ENCODE data around the gene TIMM17A.

The TIMM17A gene

DNA sequence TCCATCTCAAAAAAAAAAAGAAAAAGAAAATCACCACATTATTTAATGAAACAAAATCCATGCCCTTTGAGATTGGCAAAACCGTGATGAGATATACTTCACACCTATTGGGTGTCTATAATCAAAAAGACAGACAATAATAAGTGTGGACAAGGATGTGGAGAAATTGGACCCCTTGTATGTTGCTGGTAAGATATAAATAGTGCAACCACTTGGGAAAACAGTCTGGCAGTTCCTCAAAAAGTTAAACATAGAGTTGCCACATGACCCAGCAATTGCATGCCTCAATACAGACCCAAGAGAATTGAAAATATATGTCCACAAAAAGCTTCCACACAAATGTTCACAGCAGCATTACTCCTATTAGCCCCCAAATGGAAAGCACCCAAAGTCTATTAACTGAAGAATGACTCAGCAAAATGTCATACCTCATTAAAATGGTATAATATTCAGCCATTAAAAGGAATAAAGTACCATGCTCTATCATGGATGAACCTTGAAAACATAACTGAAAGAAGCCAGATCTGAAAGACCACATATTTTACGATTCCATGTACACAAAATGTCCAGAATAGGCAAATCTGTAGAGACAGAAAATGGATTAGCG lies 33.2 kb upstream of the TIMM17A start:
- Histone ChIP-seq H3K4me3 (ENCODE audit: extremely low read depth, insufficient read depth, low read length, poor library complexity, severe bottlenecking) (no peak overlapping the region), H3K9me3 (ENCODE audit: control insufficient read depth, low read length) (no peaks in the 10 kb centered on the region), H3K4me1 (ENCODE audit: control insufficient read depth, insufficient read depth, low read length, poor library complexity, severe bottlenecking) (peaks cover 10% of the 10 kb centered on the region), H3K36me3 (ENCODE audit: control insufficient read depth, insufficient read depth, low read length) (no peaks in the 10 kb centered on the region), H3K27ac (ENCODE audit: low read depth, low read length, severe bottlenecking) (no peak overlapping the region)
- 67 to 100% methylated on average over 1 of the region's 3 CpGs for WGBS, 2 experiments (ENCODE audit: insufficient coverage in 2 of 2)

DNA sequence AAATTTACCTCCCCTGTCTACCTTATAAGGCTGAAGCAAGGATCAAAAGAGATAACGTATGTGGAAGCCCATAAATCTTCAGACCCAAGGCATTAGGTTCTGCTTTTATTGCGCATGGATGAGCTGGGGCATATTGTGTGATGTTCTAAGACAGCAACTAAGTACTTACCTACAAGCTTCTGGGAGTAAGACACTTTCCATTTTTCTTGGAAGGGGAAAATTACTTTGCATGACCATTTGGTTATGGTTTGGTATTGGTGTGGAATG lies 30.1 kb upstream of the TIMM17A start:
- H3K27ac ChIP-seq (ENCODE audit: low read depth, low read length, severe bottlenecking), result no peak overlapping the region
- no peak overlapping the region for H3K4me3 ChIP-seq (ENCODE audit: extremely low read depth, insufficient read depth, low read length, poor library complexity, severe bottlenecking)
- H3K4me1 ChIP-seq (ENCODE audit: control insufficient read depth, insufficient read depth, low read length, poor library complexity, severe bottlenecking), result no peaks in the 10 kb centered on the region
- 100% methylated on average over 1 of the region's 2 CpGs; no CpG with 5 or more reads in 1 of the 2 experiments for WGBS, 2 experiments (ENCODE audit: insufficient coverage in 2 of 2)
- no peaks in the 10 kb centered on the region for H3K9me3 ChIP-seq (ENCODE audit: control insufficient read depth, low read length)
- no peaks in the 10 kb centered on the region for H3K36me3 ChIP-seq (ENCODE audit: control insufficient read depth, insufficient read depth, low read length)

DNA sequence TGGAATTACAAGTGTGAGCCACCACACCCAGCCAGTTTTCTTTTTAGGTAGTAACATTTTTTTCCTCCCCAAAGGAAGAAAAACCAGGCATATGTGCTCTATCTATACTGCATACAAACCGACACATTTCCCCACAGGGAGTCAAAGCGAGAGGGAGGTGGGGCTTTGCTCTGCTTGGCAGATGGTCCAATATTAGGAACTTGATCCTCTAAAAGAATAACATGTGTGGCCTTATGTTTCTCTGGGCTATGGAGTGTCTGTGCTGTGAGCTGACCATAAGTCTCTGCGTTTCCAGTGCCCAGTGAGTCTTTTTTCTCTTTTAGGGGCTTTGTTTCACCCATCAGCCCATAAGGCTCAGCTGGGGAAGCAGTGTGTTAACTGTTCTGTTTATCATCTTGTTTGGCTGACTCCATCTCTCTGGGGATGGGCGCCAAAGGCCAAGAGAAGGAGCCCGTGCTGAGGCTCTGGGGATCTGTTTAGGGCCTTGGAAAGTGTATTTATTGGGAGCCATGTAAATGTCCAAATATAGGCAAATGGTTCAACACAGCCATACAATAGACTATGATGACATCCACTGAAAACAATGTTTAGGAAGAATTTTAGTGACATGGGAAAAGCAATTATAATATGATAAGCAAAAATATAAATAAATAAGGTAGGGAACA lies 29.2 kb upstream of the TIMM17A start:
- Histone ChIP-seq H3K27ac (ENCODE audit: low read depth, low read length, severe bottlenecking) (no peak overlapping the region), H3K4me1 (ENCODE audit: control insufficient read depth, insufficient read depth, low read length, poor library complexity, severe bottlenecking) (no peaks in the 10 kb centered on the region), H3K36me3 (ENCODE audit: control insufficient read depth, insufficient read depth, low read length) (no peaks in the 10 kb centered on the region), H3K9me3 (ENCODE audit: control insufficient read depth, low read length) (no peaks in the 10 kb centered on the region), H3K4me3 (ENCODE audit: extremely low read depth, insufficient read depth, low read length, poor library complexity, severe bottlenecking) (no peak overlapping the region)
- WGBS, 2 experiments (ENCODE audit: insufficient coverage in 2 of 2), result 90 to 100% methylated on average over 1 to 2 of the region's 5 CpGs

DNA sequence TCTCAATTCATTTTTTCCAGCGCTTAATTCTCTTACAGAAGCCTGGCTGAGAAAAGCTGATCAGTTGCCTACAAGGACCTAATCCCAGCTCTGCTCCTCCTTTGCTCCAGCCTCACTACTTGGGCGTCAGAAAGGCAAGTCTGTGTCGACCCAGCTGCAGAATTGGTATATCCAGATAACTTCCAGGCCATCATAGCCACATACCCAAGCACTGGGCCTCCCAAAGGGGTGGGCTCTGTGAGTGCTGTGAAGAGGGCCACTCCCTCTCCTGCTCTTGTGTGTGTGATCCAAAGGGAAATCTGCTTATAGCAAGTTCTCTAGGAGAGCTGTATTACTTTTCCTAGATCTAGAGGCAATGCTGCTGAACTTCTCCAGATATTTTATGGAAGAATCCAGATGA lies 27.0 kb upstream of the TIMM17A start:
- H3K4me1 ChIP-seq (ENCODE audit: control insufficient read depth, insufficient read depth, low read length, poor library complexity, severe bottlenecking), result no peaks in the 10 kb centered on the region
- no peak overlapping the region for H3K27ac ChIP-seq (ENCODE audit: low read depth, low read length, severe bottlenecking)
- no peaks in the 10 kb centered on the region for H3K36me3 ChIP-seq (ENCODE audit: control insufficient read depth, insufficient read depth, low read length)
- no peaks in the 10 kb centered on the region for H3K9me3 ChIP-seq (ENCODE audit: control insufficient read depth, low read length)
- WGBS, 2 experiments (ENCODE audit: insufficient coverage in 2 of 2), result 100% methylated on average over 2 of the region's 3 CpGs
- no peak overlapping the region for H3K4me3 ChIP-seq (ENCODE audit: extremely low read depth, insufficient read depth, low read length, poor library complexity, severe bottlenecking)

DNA sequence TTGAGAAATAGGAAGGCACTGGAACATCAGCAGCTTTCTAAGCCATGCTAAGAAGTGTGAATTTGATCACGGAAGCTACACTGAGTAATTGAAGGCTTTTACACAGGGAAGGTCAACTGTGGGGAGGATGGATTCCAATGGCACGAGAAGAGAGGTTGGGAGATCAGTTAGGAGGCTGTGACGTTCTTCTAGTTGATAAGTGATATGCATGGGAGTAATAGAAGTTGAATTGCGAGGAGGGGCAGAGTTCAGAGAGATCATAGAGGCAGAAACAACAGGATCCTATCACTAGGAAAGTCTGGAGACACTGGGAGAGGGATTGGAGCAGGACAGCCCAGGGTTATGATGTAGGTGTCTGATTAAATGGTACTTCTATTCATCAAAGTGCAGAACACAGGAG lies 25.2 kb upstream of the TIMM17A start:
- Histone ChIP-seq H3K27ac (ENCODE audit: low read depth, low read length, severe bottlenecking) (no peak overlapping the region), H3K4me1 (ENCODE audit: control insufficient read depth, insufficient read depth, low read length, poor library complexity, severe bottlenecking) (no peaks in the 10 kb centered on the region), H3K9me3 (ENCODE audit: control insufficient read depth, low read length) (no peaks in the 10 kb centered on the region), H3K4me3 (ENCODE audit: extremely low read depth, insufficient read depth, low read length, poor library complexity, severe bottlenecking) (no peak overlapping the region), H3K36me3 (ENCODE audit: control insufficient read depth, insufficient read depth, low read length) (no peaks in the 10 kb centered on the region)
- WGBS, 2 experiments (ENCODE audit: insufficient coverage in 2 of 2), result 91 to 92% methylated on average over 4 of the region's 4 CpGs

DNA sequence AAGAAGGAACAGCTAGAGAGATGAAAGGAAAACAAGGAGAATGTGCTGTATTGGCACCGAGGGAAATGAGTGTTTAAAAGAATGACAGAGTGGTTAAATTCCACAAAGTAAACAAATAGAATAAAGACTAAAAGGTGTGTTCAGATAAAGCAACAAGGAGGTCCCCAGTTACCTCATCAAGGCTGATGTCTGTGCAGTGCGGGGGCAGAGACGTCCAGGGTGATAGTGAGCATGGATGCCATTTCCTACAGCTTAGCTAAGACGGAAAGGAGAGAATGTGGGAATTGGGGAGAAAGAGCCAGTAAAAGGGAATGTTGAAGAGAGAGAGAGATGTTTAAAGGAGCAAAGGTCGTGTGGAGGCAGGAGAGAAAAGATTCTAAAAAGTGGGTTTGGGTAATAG lies 24.5 kb upstream of the TIMM17A start:
- Histone ChIP-seq H3K27ac (ENCODE audit: low read depth, low read length, severe bottlenecking) (no peak overlapping the region), H3K9me3 (ENCODE audit: control insufficient read depth, low read length) (no peaks in the 10 kb centered on the region), H3K4me3 (ENCODE audit: extremely low read depth, insufficient read depth, low read length, poor library complexity, severe bottlenecking) (no peak overlapping the region), H3K4me1 (ENCODE audit: control insufficient read depth, insufficient read depth, low read length, poor library complexity, severe bottlenecking) (no peaks in the 10 kb centered on the region), H3K36me3 (ENCODE audit: control insufficient read depth, insufficient read depth, low read length) (no peaks in the 10 kb centered on the region)
- WGBS, 2 experiments (ENCODE audit: insufficient coverage in 2 of 2), result 88 to 99% methylated on average over 4 of the region's 5 CpGs

DNA sequence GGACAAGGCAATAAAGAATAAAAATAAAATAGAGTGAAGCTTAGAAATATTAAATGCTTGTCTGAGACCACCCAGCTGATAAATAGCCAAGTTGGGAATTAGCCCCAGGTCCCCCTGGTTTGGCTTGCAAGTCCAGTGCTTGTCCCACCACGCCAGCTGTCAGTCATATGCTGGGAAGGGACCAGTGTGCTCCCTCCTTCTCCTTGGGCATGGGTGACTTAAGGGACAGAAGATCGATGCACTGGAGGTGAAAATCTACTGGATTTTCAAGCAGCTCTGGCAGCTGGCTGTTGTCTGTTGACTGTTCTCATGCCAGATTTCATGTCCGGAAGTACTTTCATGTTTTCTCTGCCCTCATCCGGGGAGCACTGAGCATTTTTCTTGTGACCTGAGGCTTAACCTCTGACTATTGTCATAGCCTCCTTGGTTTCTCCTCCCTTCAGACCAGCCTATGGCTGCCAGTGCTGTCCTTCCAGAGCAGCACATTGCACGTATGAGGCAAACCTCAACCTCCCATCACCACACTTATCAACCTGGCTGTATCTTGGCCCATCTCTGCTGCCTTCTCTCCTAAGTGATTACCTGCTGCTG lies 21.4 kb upstream of the TIMM17A start:
- H3K4me1 ChIP-seq (ENCODE audit: control insufficient read depth, insufficient read depth, low read length, poor library complexity, severe bottlenecking), result peaks cover 4% of the 10 kb centered on the region
- H3K27ac ChIP-seq (ENCODE audit: low read depth, low read length, severe bottlenecking), result no peak overlapping the region
- WGBS, 2 experiments (ENCODE audit: insufficient coverage in 2 of 2), result 87 to 94% methylated on average over 4 of the region's 5 CpGs
- H3K9me3 ChIP-seq (ENCODE audit: control insufficient read depth, low read length), result no peaks in the 10 kb centered on the region
- H3K36me3 ChIP-seq (ENCODE audit: control insufficient read depth, insufficient read depth, low read length), result no peaks in the 10 kb centered on the region
- H3K4me3 ChIP-seq (ENCODE audit: extremely low read depth, insufficient read depth, low read length, poor library complexity, severe bottlenecking), result no peak overlapping the region

DNA sequence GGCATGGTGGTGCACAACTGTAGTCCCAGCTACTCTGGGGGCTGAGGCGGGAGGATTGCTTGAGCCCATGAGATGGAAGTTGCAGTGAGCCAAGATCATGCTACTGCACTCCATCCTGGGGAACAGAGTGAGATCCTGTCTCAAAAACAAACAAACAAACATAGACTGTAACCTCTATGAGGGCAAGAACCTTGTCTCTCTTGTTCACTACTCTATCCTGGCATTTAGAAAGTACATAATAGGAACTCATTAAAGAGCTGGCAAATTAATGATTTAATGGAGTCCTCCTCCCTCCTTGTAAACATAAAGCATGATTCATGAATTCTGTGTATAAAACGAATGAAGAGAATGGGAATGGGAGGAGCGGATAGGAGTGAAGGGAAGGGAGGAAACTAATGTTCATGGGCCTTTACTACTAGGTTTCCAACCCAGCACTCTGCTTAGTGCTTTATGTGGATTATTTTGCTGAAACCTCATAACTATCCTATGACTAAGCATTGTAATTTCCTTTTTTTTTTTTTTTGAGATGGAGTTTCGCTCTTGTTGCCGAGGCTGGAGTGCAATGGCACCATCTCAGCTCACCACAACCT lies 17.6 kb upstream of the TIMM17A start:
- H3K4me1 ChIP-seq (ENCODE audit: control insufficient read depth, insufficient read depth, low read length, poor library complexity, severe bottlenecking), result peaks cover 14% of the 10 kb centered on the region
- H3K27ac ChIP-seq (ENCODE audit: low read depth, low read length, severe bottlenecking), result no peak overlapping the region
- H3K36me3 ChIP-seq (ENCODE audit: control insufficient read depth, insufficient read depth, low read length), result no peaks in the 10 kb centered on the region
- 100% methylated on average over 1 of the region's 5 CpGs; no CpG with 5 or more reads in 1 of the 2 experiments for WGBS, 2 experiments (ENCODE audit: insufficient coverage in 2 of 2)
- H3K4me3 ChIP-seq (ENCODE audit: extremely low read depth, insufficient read depth, low read length, poor library complexity, severe bottlenecking), result no peak overlapping the region
- H3K9me3 ChIP-seq (ENCODE audit: control insufficient read depth, low read length), result no peaks in the 10 kb centered on the region

DNA sequence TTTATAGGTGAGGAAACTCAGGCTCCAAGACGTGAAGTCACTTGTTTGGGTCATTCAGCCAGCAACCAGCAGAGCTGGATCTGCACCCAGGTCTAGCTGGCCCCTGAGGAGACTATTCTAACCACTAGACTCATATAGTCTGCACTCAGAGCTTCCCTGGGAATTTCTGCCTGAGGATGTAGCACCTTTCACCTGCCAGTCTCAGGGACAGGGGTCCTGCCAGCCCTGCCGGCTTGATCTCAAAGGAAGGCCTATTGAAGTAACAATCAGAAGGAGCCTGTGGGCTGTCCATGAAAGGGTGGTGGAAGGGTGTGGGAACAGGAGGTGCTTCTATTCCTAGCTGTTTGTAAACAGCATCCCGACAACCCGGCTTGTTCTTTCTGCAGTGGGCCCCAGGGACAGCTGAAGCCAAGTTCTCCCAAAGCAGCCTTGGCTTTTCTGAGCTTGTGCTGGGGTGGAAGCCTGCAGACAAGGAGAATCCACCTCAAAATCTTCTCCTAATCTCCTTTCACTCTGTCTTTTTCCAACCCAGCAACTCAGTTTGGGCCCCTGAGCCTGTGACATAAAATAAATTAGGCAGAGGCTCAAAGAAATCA lies 16.8 kb upstream of the TIMM17A start:
- Histone ChIP-seq H3K27ac (ENCODE audit: low read depth, low read length, severe bottlenecking) (no peak overlapping the region), H3K4me1 (ENCODE audit: control insufficient read depth, insufficient read depth, low read length, poor library complexity, severe bottlenecking) (peaks cover 14% of the 10 kb centered on the region), H3K9me3 (ENCODE audit: control insufficient read depth, low read length) (no peaks in the 10 kb centered on the region), H3K36me3 (ENCODE audit: control insufficient read depth, insufficient read depth, low read length) (no peaks in the 10 kb centered on the region), H3K4me3 (ENCODE audit: extremely low read depth, insufficient read depth, low read length, poor library complexity, severe bottlenecking) (no peak overlapping the region)
- 83 to 86% methylated on average over 2 to 4 of the region's 4 CpGs for WGBS, 2 experiments (ENCODE audit: insufficient coverage in 2 of 2)

DNA sequence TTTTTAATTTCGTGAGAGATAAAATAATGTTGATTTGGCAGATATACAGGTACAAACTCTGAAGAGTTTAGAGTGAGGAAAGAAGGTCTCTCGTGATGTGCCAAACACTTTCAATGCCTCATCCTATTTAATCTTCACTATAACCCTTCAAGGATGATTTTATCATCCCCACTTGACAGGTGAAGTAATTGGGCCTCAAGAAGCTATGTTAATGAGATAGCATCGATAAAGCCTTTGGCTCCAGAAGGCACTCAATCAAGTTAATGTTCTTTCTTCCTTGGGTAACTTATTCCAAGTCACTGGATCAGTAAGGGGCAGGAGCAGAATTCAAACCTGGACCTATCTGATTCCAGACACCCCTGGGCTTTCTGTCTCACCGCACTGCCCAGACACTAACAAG lies 16.2 kb upstream of the TIMM17A start:
- Histone ChIP-seq H3K36me3 (ENCODE audit: control insufficient read depth, insufficient read depth, low read length) (no peaks in the 10 kb centered on the region), H3K27ac (ENCODE audit: low read depth, low read length, severe bottlenecking) (no peak overlapping the region), H3K4me3 (ENCODE audit: extremely low read depth, insufficient read depth, low read length, poor library complexity, severe bottlenecking) (no peak overlapping the region), H3K4me1 (ENCODE audit: control insufficient read depth, insufficient read depth, low read length, poor library complexity, severe bottlenecking) (peaks cover 14% of the 10 kb centered on the region), H3K9me3 (ENCODE audit: control insufficient read depth, low read length) (no peaks in the 10 kb centered on the region)
- 89 to 100% methylated on average over 1 to 2 of the region's 4 CpGs for WGBS, 2 experiments (ENCODE audit: insufficient coverage in 2 of 2)

DNA sequence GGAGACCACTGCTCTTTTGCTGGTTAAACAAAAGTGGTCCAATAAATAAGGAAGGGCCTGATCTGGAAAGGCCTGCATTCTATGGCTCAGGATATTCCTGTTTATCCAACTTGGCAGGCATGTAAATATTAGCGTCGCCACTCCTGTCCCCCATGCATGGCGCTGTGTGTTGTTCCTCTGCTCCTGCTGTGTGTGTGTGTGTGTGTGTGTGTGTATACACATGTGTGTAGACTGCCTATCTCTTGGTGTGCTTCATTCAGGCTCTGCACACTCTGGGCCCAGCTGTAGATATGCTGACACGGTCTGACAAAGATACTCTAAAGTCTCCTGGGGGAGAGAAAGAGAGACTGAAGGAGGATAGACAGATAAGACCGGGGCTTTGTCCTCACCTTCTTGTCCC lies 15.7 kb upstream of the TIMM17A start:
- Histone ChIP-seq H3K4me1 (ENCODE audit: control insufficient read depth, insufficient read depth, low read length, poor library complexity, severe bottlenecking) (peaks cover 14% of the 10 kb centered on the region), H3K36me3 (ENCODE audit: control insufficient read depth, insufficient read depth, low read length) (no peaks in the 10 kb centered on the region), H3K4me3 (ENCODE audit: extremely low read depth, insufficient read depth, low read length, poor library complexity, severe bottlenecking) (no peak overlapping the region), H3K9me3 (ENCODE audit: control insufficient read depth, low read length) (no peaks in the 10 kb centered on the region), H3K27ac (ENCODE audit: low read depth, low read length, severe bottlenecking) (no peak overlapping the region)
- 83 to 100% methylated on average over 1 to 2 of the region's 5 CpGs for WGBS, 2 experiments (ENCODE audit: insufficient coverage in 2 of 2)

All from mesodermal cell (in vitro differentiated cells).